ENCODE data around the gene STN1. TPM values are rescaled to one million over a fixed set of nuclear protein-coding genes. Genes with fewer than 3 reads are reported as not detected.

Gene STN1
- total RNA-seq, 1 experiment from 2014 or later: 14.3 TPM

DNA sequence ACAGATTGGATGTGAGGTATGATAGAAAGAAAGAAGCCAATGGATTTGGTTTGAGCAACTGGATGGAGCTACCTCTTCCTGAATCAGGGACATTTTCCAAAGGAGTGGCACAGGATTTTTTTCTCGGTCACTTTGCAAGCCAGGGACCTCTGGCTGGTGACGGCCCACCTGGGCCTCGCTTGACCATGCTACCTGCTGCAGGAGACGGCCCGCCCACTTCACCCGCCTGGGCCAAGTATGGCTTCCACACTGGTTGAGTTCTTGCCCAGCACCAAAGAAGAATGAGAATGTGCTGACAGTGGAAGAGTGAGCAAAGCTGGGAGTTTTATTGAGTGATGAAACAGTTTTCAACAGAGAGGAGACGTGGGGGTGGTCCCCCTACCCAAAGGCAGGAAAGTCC, 38.2 kb downstream of the STN1 start:
- no peak for TF ChIP-seq EZH2 (IDR thresholded peaks at IDR 0.05; ENCODE audit: borderline replicate concordance, low read depth, low read length, poor library complexity, severe bottlenecking)
- TF ChIP-seq, protein P1, sequence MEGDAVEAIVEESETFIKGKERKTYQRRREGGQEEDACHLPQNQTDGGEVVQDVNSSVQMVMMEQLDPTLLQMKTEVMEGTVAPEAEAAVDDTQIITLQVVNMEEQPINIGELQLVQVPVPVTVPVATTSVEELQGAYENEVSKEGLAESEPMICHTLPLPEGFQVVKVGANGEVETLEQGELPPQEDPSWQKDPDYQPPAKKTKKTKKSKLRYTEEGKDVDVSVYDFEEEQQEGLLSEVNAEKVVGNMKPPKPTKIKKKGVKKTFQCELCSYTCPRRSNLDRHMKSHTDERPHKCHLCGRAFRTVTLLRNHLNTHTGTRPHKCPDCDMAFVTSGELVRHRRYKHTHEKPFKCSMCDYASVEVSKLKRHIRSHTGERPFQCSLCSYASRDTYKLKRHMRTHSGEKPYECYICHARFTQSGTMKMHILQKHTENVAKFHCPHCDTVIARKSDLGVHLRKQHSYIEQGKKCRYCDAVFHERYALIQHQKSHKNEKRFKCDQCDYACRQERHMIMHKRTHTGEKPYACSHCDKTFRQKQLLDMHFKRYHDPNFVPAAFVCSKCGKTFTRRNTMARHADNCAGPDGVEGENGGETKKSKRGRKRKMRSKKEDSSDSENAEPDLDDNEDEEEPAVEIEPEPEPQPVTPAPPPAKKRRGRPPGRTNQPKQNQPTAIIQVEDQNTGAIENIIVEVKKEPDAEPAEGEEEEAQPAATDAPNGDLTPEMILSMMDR (conservative IDR thresholded peaks at IDR 0.05; ENCODE audit: low read depth, low read length): no peak
- no peak overlapping the region for H3K4me3 ChIP-seq (ENCODE audit: low read depth, low read length, poor library complexity, severe bottlenecking)
- no peaks in the 10 kb centered on the region for H3K27me3 ChIP-seq (replicated peaks; ENCODE audit: insufficient read depth, low read depth, low read length, poor library complexity)
- ChIA-PET POLR2A (ENCODE audit: low non-redundant PET) (no interaction called here), CTCF (no interaction called here)
- intact Hi-C loops (cut with micrococcal nuclease; ENCODE audit: unreplicated experiment): no loop called here
- BruUV-seq (replicated peaks): no TSS peak
- H3K27ac ChIP-seq (ENCODE audit: low read depth, low read length, poor library complexity, severe bottlenecking): no peak overlapping the region
- no peaks in the 10 kb centered on the region for H3K4me1 ChIP-seq (ENCODE audit: insufficient read depth, low read length, poor library complexity, severe bottlenecking)
- H3K9me3 ChIP-seq (ENCODE audit: low read depth, low read length, poor library complexity, severe bottlenecking): no peaks in the 10 kb centered on the region
- DNase-seq (ENCODE audit: low spot score): no peak
- H3K36me3 ChIP-seq (ENCODE audit: insufficient read depth, low read length, poor library complexity, severe bottlenecking): peaks cover 6% of the 10 kb centered on the region

DNA sequence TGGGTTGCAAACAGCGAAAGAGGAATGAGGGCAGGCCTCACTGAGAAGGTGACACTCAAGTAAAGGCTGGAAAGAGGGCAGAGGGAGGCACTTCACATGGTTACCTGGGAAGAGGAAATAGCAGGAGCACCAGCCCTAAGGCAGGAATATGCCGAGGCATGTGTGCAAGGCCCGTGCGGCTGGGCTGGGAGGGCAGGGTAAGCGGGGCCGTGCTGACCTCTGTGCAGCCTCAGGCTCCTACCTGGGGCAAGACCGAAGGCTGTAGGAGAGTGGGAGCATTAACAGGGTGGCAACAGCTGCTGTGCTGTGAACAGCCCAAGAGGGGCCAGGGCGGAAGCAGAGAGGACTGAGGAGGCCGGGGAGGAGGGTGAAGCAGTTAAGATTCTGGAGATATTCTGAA, 38.6 kb downstream of the STN1 start:
- TF ChIP-seq, protein P1 (conservative IDR thresholded peaks at IDR 0.05; ENCODE audit: low read depth, low read length): no peak
- no peak for TF ChIP-seq EZH2 (IDR thresholded peaks at IDR 0.05; ENCODE audit: borderline replicate concordance, low read depth, low read length, poor library complexity, severe bottlenecking)
- no peaks in the 10 kb centered on the region for H3K4me1 ChIP-seq (ENCODE audit: insufficient read depth, low read length, poor library complexity, severe bottlenecking)
- H3K9me3 ChIP-seq (ENCODE audit: low read depth, low read length, poor library complexity, severe bottlenecking): no peaks in the 10 kb centered on the region
- no TSS peak for BruUV-seq (replicated peaks)
- H3K36me3 ChIP-seq (ENCODE audit: insufficient read depth, low read length, poor library complexity, severe bottlenecking): peaks cover 6% of the 10 kb centered on the region
- H3K4me3 ChIP-seq (ENCODE audit: low read depth, low read length, poor library complexity, severe bottlenecking): no peak overlapping the region
- H3K27ac ChIP-seq (ENCODE audit: low read depth, low read length, poor library complexity, severe bottlenecking): no peak overlapping the region
- no peak for DNase-seq (ENCODE audit: low spot score)
- intact Hi-C loops (cut with micrococcal nuclease; ENCODE audit: unreplicated experiment): no loop called here
- ChIA-PET POLR2A (ENCODE audit: low non-redundant PET) (no interaction called here), CTCF (no interaction called here)
- H3K27me3 ChIP-seq (replicated peaks; ENCODE audit: insufficient read depth, low read depth, low read length, poor library complexity): no peaks in the 10 kb centered on the region

DNA sequence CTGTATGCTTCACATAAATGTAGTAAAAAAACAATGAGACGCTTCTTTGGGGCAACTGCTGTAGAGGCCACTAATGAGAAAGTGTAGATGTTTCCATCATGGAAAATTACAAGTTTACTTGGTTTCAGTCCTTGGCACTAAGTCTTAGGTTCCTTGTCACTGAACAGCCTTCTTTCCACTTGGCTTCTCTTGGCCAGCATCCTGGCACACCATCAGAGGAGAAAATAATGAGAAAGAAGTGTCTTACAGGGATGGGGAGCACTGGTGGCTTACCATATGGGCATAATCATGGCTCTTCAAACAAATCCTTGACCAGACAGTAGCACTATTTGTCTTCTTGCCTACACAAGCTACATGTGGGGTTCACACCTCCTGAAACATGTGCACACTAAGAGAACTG, 40.1 kb downstream of the STN1 start:
- Histone ChIP-seq H3K4me1 (ENCODE audit: insufficient read depth, low read length, poor library complexity, severe bottlenecking) (no peaks in the 10 kb centered on the region), H3K27ac (ENCODE audit: low read depth, low read length, poor library complexity, severe bottlenecking) (no peak overlapping the region), H3K36me3 (ENCODE audit: insufficient read depth, low read length, poor library complexity, severe bottlenecking) (peaks cover 6% of the 10 kb centered on the region), H3K9me3 (ENCODE audit: low read depth, low read length, poor library complexity, severe bottlenecking) (no peaks in the 10 kb centered on the region), H3K4me3 (ENCODE audit: low read depth, low read length, poor library complexity, severe bottlenecking) (no peak overlapping the region), H3K27me3 (replicated peaks; ENCODE audit: insufficient read depth, low read depth, low read length, poor library complexity) (no peaks in the 10 kb centered on the region)
- DNase-seq (ENCODE audit: low spot score): no peak
- TF ChIP-seq, protein P1 (conservative IDR thresholded peaks at IDR 0.05; ENCODE audit: low read depth, low read length): no peak
- no peak for TF ChIP-seq EZH2 (IDR thresholded peaks at IDR 0.05; ENCODE audit: borderline replicate concordance, low read depth, low read length, poor library complexity, severe bottlenecking)
- BruUV-seq (replicated peaks): no TSS peak
- ChIA-PET POLR2A (ENCODE audit: low non-redundant PET) (no interaction called here), CTCF (no interaction called here)
- intact Hi-C loops (cut with micrococcal nuclease; ENCODE audit: unreplicated experiment): no loop called here

Measured in A673 (cell line).